ENCODE results near the gene MYEF2. TPM values are rescaled to one million over a fixed set of nuclear protein-coding genes. Genes with fewer than 3 reads are reported as not detected.

MYEF2 gene
- total RNA-seq, 1 donor from 2014 or later, result 1.8 TPM

DNA sequence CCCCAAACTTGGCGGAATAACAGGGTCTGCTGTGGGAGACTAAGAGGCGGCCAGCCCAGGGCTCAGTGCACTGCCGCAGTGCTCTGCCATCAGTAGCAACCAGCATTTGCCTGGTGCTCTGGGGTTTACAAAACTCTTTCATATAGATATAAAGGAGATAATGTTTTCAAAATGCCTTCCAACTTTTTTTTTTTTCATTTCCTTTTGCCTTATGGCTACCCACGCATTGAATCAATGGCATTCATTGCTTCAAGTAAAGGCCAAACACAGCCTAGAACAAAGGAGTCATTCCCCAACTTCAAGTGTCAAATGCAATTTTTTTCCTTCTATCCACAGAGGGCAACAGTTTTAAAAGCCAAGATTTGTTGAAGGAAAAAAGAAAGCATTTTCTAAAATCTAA, 68.9 kb downstream of the MYEF2 start:
- H3K36me3 ChIP-seq (ENCODE audit: control insufficient read depth, insufficient read depth, low read length), result no peaks in the 10 kb centered on the region
- TF ChIP-seq, protein P1, sequence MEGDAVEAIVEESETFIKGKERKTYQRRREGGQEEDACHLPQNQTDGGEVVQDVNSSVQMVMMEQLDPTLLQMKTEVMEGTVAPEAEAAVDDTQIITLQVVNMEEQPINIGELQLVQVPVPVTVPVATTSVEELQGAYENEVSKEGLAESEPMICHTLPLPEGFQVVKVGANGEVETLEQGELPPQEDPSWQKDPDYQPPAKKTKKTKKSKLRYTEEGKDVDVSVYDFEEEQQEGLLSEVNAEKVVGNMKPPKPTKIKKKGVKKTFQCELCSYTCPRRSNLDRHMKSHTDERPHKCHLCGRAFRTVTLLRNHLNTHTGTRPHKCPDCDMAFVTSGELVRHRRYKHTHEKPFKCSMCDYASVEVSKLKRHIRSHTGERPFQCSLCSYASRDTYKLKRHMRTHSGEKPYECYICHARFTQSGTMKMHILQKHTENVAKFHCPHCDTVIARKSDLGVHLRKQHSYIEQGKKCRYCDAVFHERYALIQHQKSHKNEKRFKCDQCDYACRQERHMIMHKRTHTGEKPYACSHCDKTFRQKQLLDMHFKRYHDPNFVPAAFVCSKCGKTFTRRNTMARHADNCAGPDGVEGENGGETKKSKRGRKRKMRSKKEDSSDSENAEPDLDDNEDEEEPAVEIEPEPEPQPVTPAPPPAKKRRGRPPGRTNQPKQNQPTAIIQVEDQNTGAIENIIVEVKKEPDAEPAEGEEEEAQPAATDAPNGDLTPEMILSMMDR (IDR thresholded peaks at IDR 0.05; ENCODE audit: insufficient read depth, low read length, severe bottlenecking), result no peak
- no peak for FAIRE-seq
- no peak overlapping the region for H3K4me3 ChIP-seq (ENCODE audit: low read depth, low read length)
- no peak for DNase-seq (ENCODE audit: low read depth)
- H3K27me3 ChIP-seq (ENCODE audit: control insufficient read depth, insufficient read depth, low read length), result peaks cover 2% of the 10 kb centered on the region

DNA sequence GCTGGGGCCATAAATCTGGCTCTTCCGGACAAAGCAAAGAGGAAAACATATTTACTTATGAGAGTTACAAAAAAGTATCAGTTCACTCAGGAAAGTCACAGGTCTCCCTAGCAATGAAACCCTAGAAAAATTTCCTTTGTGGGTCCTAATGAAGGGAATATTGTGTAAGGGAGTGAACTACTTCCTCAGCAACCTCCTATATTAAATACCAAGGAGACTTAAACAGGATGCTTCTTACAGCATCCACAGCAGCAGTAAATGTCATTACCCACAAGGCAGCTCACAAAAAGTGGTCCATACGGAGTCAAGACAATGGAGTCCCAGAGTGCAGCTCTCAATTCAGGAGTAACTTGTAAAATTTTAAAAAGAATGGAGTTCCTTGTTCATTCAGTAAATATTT, 72.2 kb downstream of the MYEF2 start:
- FAIRE-seq (no peak), DNase-seq (ENCODE audit: low read depth) (no peak)
- Histone ChIP-seq H3K27me3 (ENCODE audit: control insufficient read depth, insufficient read depth, low read length) (peaks cover 2% of the 10 kb centered on the region), H3K4me3 (ENCODE audit: low read depth, low read length) (no peak overlapping the region), H3K36me3 (ENCODE audit: control insufficient read depth, insufficient read depth, low read length) (no peaks in the 10 kb centered on the region)
- TF ChIP-seq, protein P1 (IDR thresholded peaks at IDR 0.05; ENCODE audit: insufficient read depth, low read length, severe bottlenecking), result no peak

DNA sequence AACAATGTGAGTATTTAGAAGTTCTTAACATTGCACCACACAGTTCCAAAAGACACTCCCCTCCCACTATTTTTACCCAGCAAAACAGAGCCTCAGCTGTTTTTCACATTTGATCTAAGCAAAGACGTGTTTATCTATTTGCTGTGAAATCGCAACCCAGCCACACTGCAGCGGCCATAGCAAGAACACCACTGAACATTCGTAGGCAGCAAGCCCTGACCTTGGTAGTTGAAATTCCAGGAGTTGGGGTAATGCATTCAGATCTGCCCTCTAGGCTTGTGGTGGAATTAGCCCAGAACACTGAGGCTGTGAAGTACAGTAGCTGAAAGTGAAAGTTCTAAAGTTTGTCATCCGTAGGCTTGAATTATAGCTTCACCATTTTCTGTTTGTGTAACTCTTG, 74.4 kb downstream of the MYEF2 start:
- DNase-seq (ENCODE audit: low read depth) (no peak), FAIRE-seq (no peak)
- TF ChIP-seq, protein P1 (IDR thresholded peaks at IDR 0.05; ENCODE audit: insufficient read depth, low read length, severe bottlenecking), result no peak
- Histone ChIP-seq H3K27me3 (ENCODE audit: control insufficient read depth, insufficient read depth, low read length) (peaks cover 2% of the 10 kb centered on the region), H3K4me3 (ENCODE audit: low read depth, low read length) (no peak overlapping the region), H3K36me3 (ENCODE audit: control insufficient read depth, insufficient read depth, low read length) (no peaks in the 10 kb centered on the region)

DNA sequence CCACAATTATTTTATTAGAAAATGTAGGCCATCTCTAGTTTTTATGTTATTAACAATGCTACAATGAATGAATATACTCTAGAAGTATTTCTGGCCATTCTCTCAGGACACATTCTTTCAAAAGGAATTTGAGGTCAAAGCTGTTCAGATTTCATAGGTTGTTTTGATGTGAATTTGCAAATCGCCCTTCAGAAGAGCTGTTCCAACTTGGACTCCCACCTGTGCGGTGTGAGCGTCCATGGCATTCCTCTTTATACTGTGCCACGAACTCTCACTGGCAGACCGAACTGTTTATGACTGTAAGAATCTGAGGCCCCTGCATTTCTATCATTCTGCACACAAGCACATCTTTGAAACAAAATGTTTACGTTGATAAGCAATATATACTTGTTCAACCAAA, 75.9 kb downstream of the MYEF2 start:
- Histone ChIP-seq H3K36me3 (ENCODE audit: control insufficient read depth, insufficient read depth, low read length) (no peaks in the 10 kb centered on the region), H3K4me3 (ENCODE audit: low read depth, low read length) (no peak overlapping the region), H3K27me3 (ENCODE audit: control insufficient read depth, insufficient read depth, low read length) (no peaks in the 10 kb centered on the region)
- DNase-seq (ENCODE audit: low read depth) (no peak), FAIRE-seq (no peak)
- TF ChIP-seq, protein P1 (IDR thresholded peaks at IDR 0.05; ENCODE audit: insufficient read depth, low read length, severe bottlenecking), result no peak

- no peaks in the 10 kb centered on the region for H3K27me3 ChIP-seq (ENCODE audit: control insufficient read depth, insufficient read depth, low read length)
- FAIRE-seq, result no peak
- no peaks in the 10 kb centered on the region for H3K36me3 ChIP-seq (ENCODE audit: control insufficient read depth, insufficient read depth, low read length)
- no peak for DNase-seq (ENCODE audit: low read depth)
- no peak overlapping the region for H3K4me3 ChIP-seq (ENCODE audit: low read depth, low read length)
- TF ChIP-seq, protein P1 (IDR thresholded peaks at IDR 0.05; ENCODE audit: insufficient read depth, low read length, severe bottlenecking), result no peak
Measured at GRCh38 chr15:48101376-48101961, 76.6 kb downstream of the MYEF2 start.

- H3K27me3 ChIP-seq (ENCODE audit: control insufficient read depth, insufficient read depth, low read length), result no peaks in the 10 kb centered on the region
- H3K36me3 ChIP-seq (ENCODE audit: control insufficient read depth, insufficient read depth, low read length), result no peaks in the 10 kb centered on the region
- H3K4me3 ChIP-seq (ENCODE audit: low read depth, low read length), result no peak overlapping the region
- no peak for FAIRE-seq
- DNase-seq (ENCODE audit: low read depth), result no peak
- TF ChIP-seq, protein P1 (IDR thresholded peaks at IDR 0.05; ENCODE audit: insufficient read depth, low read length, severe bottlenecking), result no peak
Measured at GRCh38 chr15:48097264-48097663, 80.8 kb downstream of the MYEF2 start.

All from bronchial epithelial cell (primary cell).